GM21515 (cell line): ENCODE results near the gene HOXC9.

ENCODE experiments used
- ATAC-seq: cut with Tn5 transposase; IDR thresholded peaks from one replicate; pipeline ENCODE4 v1.9.1; 2021; ENCODE audit not compliant: unreplicated experiment

HOXC9 gene

DNA sequence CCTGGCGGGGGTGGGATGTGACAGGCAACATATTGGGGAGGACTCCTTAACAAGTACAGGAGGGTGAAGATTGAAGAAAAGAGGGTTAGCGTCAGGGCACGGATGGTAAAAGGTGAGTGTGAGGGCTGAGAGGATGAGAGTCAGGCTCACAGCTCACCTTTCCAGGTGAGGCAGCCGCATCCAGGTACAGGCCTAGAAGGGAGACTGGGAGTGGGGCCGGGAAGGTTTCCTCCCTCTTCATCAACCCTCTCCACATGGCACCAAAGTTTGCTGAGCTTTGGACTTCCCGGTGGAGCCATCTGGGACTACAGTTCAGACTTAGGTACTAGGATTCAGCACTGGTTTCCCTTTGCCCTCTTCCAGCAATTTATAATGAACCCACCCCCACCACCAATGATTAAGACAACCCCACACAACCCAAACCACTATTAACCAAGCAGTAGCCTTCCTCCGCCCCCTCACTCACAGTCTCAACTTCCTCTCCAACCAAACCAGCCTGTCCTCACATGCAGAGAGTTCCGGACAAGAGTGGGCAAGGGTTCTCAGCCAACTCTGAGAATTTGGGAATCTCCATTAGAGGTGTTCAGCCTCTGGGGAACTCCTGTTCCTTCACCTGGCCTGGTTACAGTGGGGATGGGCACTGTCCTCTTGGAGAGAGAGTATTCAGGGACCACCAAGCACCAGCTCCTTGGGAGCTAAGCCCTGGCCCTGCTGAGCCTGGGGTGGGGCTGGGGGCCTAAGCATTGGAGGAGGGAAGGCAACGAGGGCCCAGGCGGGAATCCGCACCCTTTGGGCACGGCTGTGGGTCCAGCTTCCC is 51.3 kb downstream of the HOXC9 start:
- no peak for ATAC-seq

DNA sequence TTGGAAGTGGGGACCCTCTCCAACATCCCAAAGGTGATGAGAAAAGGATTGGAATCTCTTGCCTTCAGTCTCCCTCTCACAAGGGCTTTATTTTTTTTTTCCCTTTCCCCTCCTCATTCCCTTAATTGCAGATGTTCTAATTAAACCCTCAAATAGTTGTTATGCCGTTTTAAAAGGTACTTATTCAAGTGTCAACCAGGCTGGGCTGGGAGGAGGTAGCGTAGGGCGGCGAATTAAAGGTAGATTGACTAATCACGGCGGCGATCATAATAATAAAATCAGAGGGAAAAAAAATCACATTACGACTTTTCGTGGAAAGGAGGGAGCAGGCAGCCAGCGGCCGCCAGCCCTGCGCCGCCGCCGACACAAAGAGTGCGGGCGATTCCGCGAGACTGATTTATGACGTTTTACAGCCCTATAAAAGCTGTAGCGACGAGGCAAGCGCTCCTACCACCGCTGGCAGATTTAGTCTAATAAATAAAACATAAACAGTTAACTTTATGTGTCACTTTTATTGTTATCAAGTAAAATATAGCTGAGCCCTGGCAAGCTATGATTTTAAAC is 52.0 kb downstream of the HOXC9 start:
- no peak for ATAC-seq

DNA sequence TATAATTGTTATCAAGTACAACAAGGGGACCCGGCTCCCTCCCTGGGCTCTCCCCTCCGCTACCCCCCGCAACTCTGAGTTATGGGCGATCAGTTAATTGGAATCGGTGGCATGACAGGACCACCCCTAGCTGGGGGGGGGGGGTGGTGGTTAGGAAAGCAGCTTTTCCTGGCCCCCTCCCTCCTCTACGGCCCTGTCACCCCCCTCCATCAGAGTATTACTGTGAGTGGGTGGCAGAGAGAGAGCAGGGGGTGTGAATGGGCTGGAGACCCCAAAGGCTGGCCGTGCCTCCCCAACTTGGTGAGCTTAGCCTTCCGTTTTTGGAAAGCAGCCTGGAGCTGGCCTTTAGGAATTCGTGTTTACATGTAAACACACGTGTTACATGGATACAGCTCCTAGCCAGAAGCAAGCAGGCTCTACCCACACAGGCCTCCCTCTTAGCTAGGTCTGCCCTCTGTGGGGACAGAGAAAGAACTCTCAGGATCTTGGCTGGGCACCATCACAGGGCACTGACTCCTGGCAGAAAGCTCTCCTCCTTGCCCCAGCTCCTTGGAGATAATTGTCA is 52.6 kb downstream of the HOXC9 start:
- no peak for ATAC-seq
